SK-N-SH (cell line): ENCODE data around the gene LDLRAP1. TPM values are rescaled to one million over a fixed set of nuclear protein-coding genes. Genes with fewer than 3 reads are reported as not detected.
A peak's percentile ranks its signal among the peaks of the same experiment; 100 is the strongest.

ENCODE experiments used
- CTCF ChIA-PET: fragments of 300-600, 350-600 bp; formaldehyde crosslinking; extraction: SDS; loops from one replicate; lab custom pipeline; 2021; lab: Yijun Ruan, JAX
- POLR2A ChIA-PET: fragments of 350-600 bp; sonication (Branson Sonifier 250); formaldehyde crosslinking; extraction: SDS; loops from one replicate; lab custom pipeline; 2020; ENCODE audit warnings: antibody characterized with exemption, inconsistent platforms; lab: Yijun Ruan, JAX
- DNase-seq: peaks from one replicate; pipeline ENCODE4 v3.0.0; 2012
- H2AFZ ChIP-seq: fragments of 200-600 bp; sonication (generic); 2 replicates; pipeline ENCODE4 v1.8.1; 2016; ENCODE audit warnings: antibody characterized with exemption, mild to moderate bottlenecking, low read depth
- H3F3A ChIP-seq: fragments of 200-600 bp; sonication (generic); replicated peaks from 2 replicates; pipeline ENCODE3; 2016; ENCODE audit warnings: antibody characterized with exemption, mild to moderate bottlenecking; ENCODE audit not compliant: insufficient read depth
- H3K27ac ChIP-seq, 2 experiments: fragments of 200-500 bp in 1 of 2; fragments of 200-600 bp in 1 of 2; sonication (Bioruptor generic) in 1 of 2; sonication (generic), shearing (Covaris generic) in 1 of 2; 2 replicates each; pipeline versions ENCODE4 v1.5.1 to v1.6.1; 2014 to 2016; ENCODE audit warnings: low read depth in 2 of 2, inconsistent platforms in 1 of 2, low read length in 1 of 2, mild to moderate bottlenecking in 1 of 2, mixed read lengths in 1 of 2
- H3K27me3 ChIP-seq: fragments of 200-600 bp; sonication (generic), shearing (Covaris generic); 2 replicates; pipeline ENCODE4 v1.6.1; 2016; ENCODE audit warnings: mixed run types; ENCODE audit not compliant: insufficient read depth
- H3K36me3 ChIP-seq, 2 experiments: fragments of 200-500 bp in 1 of 2; fragments of 200-600 bp in 1 of 2; sonication (Bioruptor generic) in 1 of 2; sonication (generic) in 1 of 2; replicated peaks in 1 of 2; 2 replicates each; pipeline versions ENCODE3 to v1.5.1; 2014 to 2016; ENCODE audit warnings: low read length in 1 of 2, mild to moderate bottlenecking in 1 of 2; ENCODE audit not compliant: insufficient read depth in 2 of 2, control insufficient read depth in 1 of 2
- H3K4me1 ChIP-seq, 2 experiments: fragments of 200-500 bp in 1 of 2; fragments of 200-600 bp in 1 of 2; sonication (Bioruptor generic) in 1 of 2; sonication (generic), shearing (Covaris generic) in 1 of 2; 2 replicates each; pipeline versions ENCODE4 v1.5.1 to v1.6.1; 2014 to 2016; ENCODE audit warnings: low read depth in 1 of 2, low read length in 1 of 2, mixed run types in 1 of 2; ENCODE audit not compliant: insufficient read depth in 2 of 2, control insufficient read depth in 1 of 2
- H3K4me2 ChIP-seq: fragments of 200-600 bp; sonication (generic), shearing (Covaris generic); 2 replicates; pipeline ENCODE4 v1.6.1; 2017; ENCODE audit warnings: mixed run types
- H3K4me3 ChIP-seq, 2 experiments: fragments of 200-500 bp in 1 of 2; fragments of 200-600 bp in 1 of 2; sonication (Bioruptor generic) in 1 of 2; sonication (generic), shearing (Covaris generic) in 1 of 2; 2 replicates each; pipeline versions ENCODE4 v1.5.1 to v1.8.1; 2014 to 2016; ENCODE audit warnings: low read depth in 2 of 2, inconsistent platforms in 1 of 2, low read length in 1 of 2, mild to moderate bottlenecking in 1 of 2, mixed read lengths in 1 of 2, moderate library complexity in 1 of 2
- H3K79me2 ChIP-seq: fragments of 200-600 bp; sonication (generic); 2 replicates; pipeline ENCODE4 v1.8.1; 2017; ENCODE audit warnings: mild to moderate bottlenecking; ENCODE audit not compliant: insufficient read depth
- H3K9ac ChIP-seq: fragments of 200-600 bp; sonication (generic); 2 replicates; pipeline ENCODE4 v1.6.1; 2017; ENCODE audit warnings: mixed run types
- H3K9me2 ChIP-seq: fragments of 200-600 bp; sonication (generic); 2 replicates; pipeline ENCODE4 v1.6.1; 2017; ENCODE audit warnings: mixed run types
- H3K9me3 ChIP-seq: fragments of 200-600 bp; sonication (generic); 2 replicates; pipeline ENCODE4 v1.6.1; 2017; ENCODE audit warnings: mixed run types, mild to moderate bottlenecking, moderate library complexity
- H4K20me1 ChIP-seq: fragments of 200-600 bp; sonication (generic); 2 replicates; pipeline ENCODE4 v1.6.1; 2017; ENCODE audit warnings: mild to moderate bottlenecking, mixed run types; ENCODE audit not compliant: insufficient read depth
- CTCF ChIP-seq: fragments of 200-600 bp; sonication (generic); IDR thresholded peaks from 2 replicates; pipeline ENCODE4 v1.6.1; 2017; ENCODE audit warnings: antibody characterized with exemption, mild to moderate bottlenecking, moderate library complexity
- EP300 ChIP-seq, 2 experiments: IDR thresholded peaks; 2 replicates each; pipeline versions ENCODE4 v1.4.0 to v1.6.1; 2012; ENCODE audit warnings: borderline replicate concordance in 1 of 2, low read depth in 1 of 2, low read length in 1 of 2
- EZH2phosphoT487 ChIP-seq: fragments of 200-600 bp; sonication (generic); IDR thresholded peaks from 2 replicates; pipeline ENCODE4 v1.6.1; 2017; ENCODE audit warnings: low read depth, mixed run types, mild to moderate bottlenecking, antibody characterized with exemption, moderate library complexity, borderline replicate concordance
- FOSL2 ChIP-seq: IDR thresholded peaks from 2 replicates; pipeline ENCODE4 v1.4.0; 2012; ENCODE audit warnings: low read depth, mild to moderate bottlenecking, moderate library complexity, borderline replicate concordance
- GATA2 ChIP-seq: sonication (generic); formaldehyde crosslinking; IDR thresholded peaks from 2 replicates; pipeline ENCODE4 v1.5.0; 2020; ENCODE audit warnings: mild to moderate bottlenecking, missing genetic modification reagents
- JUND ChIP-seq: IDR thresholded peaks from 2 replicates; pipeline ENCODE4 v1.4.0; 2012
- MAX ChIP-seq: IDR thresholded peaks from 2 replicates; pipeline ENCODE4 v1.4.0; 2012; ENCODE audit warnings: low read depth
- PBX3 ChIP-seq: IDR thresholded peaks from 2 replicates; pipeline ENCODE4; 2012
- POLR2AphosphoS5 ChIP-seq: IDR thresholded peaks from 2 replicates; pipeline ENCODE4 v1.6.1; 2012; ENCODE audit warnings: low read depth, low read length
- RXRA ChIP-seq: IDR thresholded peaks from 2 replicates; pipeline ENCODE4 v1.4.0; 2012; ENCODE audit warnings: low read depth, mild to moderate bottlenecking, borderline replicate concordance
- SIN3A ChIP-seq: IDR thresholded peaks from 2 replicates; pipeline ENCODE4 v1.6.1; 2012; ENCODE audit warnings: low read depth, mild to moderate bottlenecking, low read length, moderate library complexity, borderline replicate concordance
- TAF1 ChIP-seq: IDR thresholded peaks from 2 replicates; pipeline ENCODE4 v1.6.1; 2012; ENCODE audit warnings: low read depth, mild to moderate bottlenecking, low read length, moderate library complexity, borderline replicate concordance
- TCF12 ChIP-seq: IDR thresholded peaks from 2 replicates; pipeline ENCODE4 v1.4.0; 2012
- TEAD4 ChIP-seq: IDR thresholded peaks from 2 replicates; pipeline ENCODE4 v1.4.0; 2012; ENCODE audit warnings: mild to moderate bottlenecking, borderline replicate concordance; ENCODE audit not compliant: insufficient read depth
- WGBS: methylation state at CpG from one replicate; pipeline ENCODE4 v1.1.6; 2017; ENCODE audit warnings: low lambda C conversion rate; 5-methylcytosine and 5-hydroxymethylcytosine counted together
- polyA plus RNA-seq, 3 experiments: library from polyadenylated mRNA; depleted of rRNA; stranded (reverse); fragments of >200 nt; gene quantifications; 2 replicates each; pipeline ENCODE4 v1.2.3, GENCODE V29; 2012

The LDLRAP1 gene
- polyA plus RNA-seq, 1 of the 3 experiments (the other 2 are of a cell fraction), result 19.1 TPM

- POLR2A ChIA-PET, result interaction anchor here (0.6 kb wide), 1 partner anchor 22 kb away, joined by 3 read pairs; no protein-coding TSS in a partner anchor
- no peaks in the 10 kb centered on the region for H3K79me2 ChIP-seq
- H4K20me1 ChIP-seq, result no peaks in the 10 kb centered on the region
- CTCF ChIA-PET, result interaction anchor here (0.9 to 5.9 kb wide), 5 partner anchors 10 to 29 kb away, joined by 3 to 46 read pairs (median 7); no protein-coding TSS in a partner anchor
- no peak overlapping the region for H3K4me2 ChIP-seq
- no peak overlapping the region for H3K9ac ChIP-seq
- H3K9me2 ChIP-seq, result no peaks in the 10 kb centered on the region
- WGBS, result 87% methylated on average over 7 of the region's 7 CpGs
- no peaks in the 10 kb centered on the region for H3K27me3 ChIP-seq
- DNase-seq, result no peak
- H3K4me1 ChIP-seq, result peaks cover 15 to 22% of the 10 kb centered on the region in 2 experiments; a peak in 3 of 4 replicates
- peaks cover 43% of the 10 kb centered on the region for H3F3A ChIP-seq
- H3K36me3 ChIP-seq, result peaks cover 23 to 28% of the 10 kb centered on the region in 2 experiments
- no peak overlapping the region for H3K4me3 ChIP-seq
- no peak overlapping the region for H2AFZ ChIP-seq
- peak overlapping the region in 1 of 2 experiments; percentile 52; a peak in 2 of 4 replicates for H3K27ac ChIP-seq
- H3K9me3 ChIP-seq, result no peaks in the 10 kb centered on the region
- TF ChIP-seq CTCF (peak; percentile 42), TCF12 (0 out of 2 replicates have a peak, but pooled peaks have one; percentile 14), JUND (no peak)
Measured at GRCh38 chr1:25501235-25502058, 42.0 kb upstream of the LDLRAP1 start.

- Histone ChIP-seq H3F3A (peaks cover 40% of the 10 kb centered on the region), H4K20me1 (no peaks in the 10 kb centered on the region), H3K9ac (no peak overlapping the region), H3K27ac (peak overlapping the region; percentile 40 to 55; a peak in 3 of 4 replicates), H2AFZ (no peak overlapping the region), H3K4me1 (peaks cover 15 to 22% of the 10 kb centered on the region in 2 experiments; a peak in 3 of 4 replicates), H3K9me3 (no peaks in the 10 kb centered on the region), H3K27me3 (no peaks in the 10 kb centered on the region), H3K4me2 (peak overlapping the region; percentile 5; the same call in 1 of the 2 replicates), H3K9me2 (no peaks in the 10 kb centered on the region), H3K36me3 (peaks cover 19 to 20% of the 10 kb centered on the region in 2 experiments), H3K79me2 (no peaks in the 10 kb centered on the region), H3K4me3 (no peak overlapping the region)
- DNase-seq, result no peak
- 20% methylated on average over 4 of the region's 4 CpGs for WGBS
- ChIA-PET CTCF (interaction anchor here (1.3 to 5.9 kb wide), 5 partner anchors 11 to 27 kb away, joined by 3 to 46 read pairs (median 7); no protein-coding TSS in a partner anchor), POLR2A (no interaction called here)
- TF ChIP-seq RXRA, result peak; percentile 24; the same call in 1 of the 2 replicates
- TF ChIP-seq GATA2 (CRISPR knock-in tag), result no peak
- peak; percentile 46; the same call in 1 of the 2 replicates for TF ChIP-seq POLR2AphosphoS5
- TF ChIP-seq TCF12, result peak; percentile 74
- TF ChIP-seq TAF1, result no peak
- peak; percentile 61 for TF ChIP-seq FOSL2
- TF ChIP-seq EZH2phosphoT487, result no peak
- TF ChIP-seq TEAD4, result peak; percentile 17; the same call in 1 of the 2 replicates
- TF ChIP-seq SIN3A, result peak; percentile 65; the same call in 1 of the 2 replicates
- peak; percentile 86 for TF ChIP-seq PBX3
- TF ChIP-seq JUND, result peak; percentile 37
- TF ChIP-seq EP300 (IDR thresholded peaks at IDR 0.05; ENCODE audit: borderline replicate concordance in 1 of 2, low read depth in 1 of 2, low read length in 1 of 2), result peak; percentile 34 to 52
- peak; percentile 86 for TF ChIP-seq MAX
Measured at GRCh38 chr1:25502957-25503356, 40.4 kb upstream of the LDLRAP1 start.
